ENCODE results near the gene LUC7L3.

DNA sequence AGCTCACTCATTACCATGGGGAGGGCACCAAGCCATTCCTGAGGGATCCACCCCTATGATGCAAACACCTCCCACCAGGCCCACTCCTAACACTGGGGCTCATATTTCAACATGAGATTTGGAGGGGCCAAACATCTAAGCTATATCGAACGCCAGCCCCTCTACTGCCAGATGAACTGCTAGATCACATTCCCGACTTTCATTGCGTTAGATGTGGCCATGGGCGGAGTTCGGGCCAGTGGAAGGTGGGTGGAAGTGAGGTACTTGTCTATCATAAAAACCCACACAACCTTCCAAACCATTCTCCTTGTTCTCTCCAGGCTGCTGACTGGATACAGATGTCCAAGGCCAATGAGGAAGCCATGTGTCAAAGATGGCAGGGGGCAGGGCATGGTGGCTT is 75.0 kb downstream of the LUC7L3 start:
- no peak for TF ChIP-seq POLR2A (IDR thresholded peaks at IDR 0.05)
- TF ChIP-seq, protein P1, sequence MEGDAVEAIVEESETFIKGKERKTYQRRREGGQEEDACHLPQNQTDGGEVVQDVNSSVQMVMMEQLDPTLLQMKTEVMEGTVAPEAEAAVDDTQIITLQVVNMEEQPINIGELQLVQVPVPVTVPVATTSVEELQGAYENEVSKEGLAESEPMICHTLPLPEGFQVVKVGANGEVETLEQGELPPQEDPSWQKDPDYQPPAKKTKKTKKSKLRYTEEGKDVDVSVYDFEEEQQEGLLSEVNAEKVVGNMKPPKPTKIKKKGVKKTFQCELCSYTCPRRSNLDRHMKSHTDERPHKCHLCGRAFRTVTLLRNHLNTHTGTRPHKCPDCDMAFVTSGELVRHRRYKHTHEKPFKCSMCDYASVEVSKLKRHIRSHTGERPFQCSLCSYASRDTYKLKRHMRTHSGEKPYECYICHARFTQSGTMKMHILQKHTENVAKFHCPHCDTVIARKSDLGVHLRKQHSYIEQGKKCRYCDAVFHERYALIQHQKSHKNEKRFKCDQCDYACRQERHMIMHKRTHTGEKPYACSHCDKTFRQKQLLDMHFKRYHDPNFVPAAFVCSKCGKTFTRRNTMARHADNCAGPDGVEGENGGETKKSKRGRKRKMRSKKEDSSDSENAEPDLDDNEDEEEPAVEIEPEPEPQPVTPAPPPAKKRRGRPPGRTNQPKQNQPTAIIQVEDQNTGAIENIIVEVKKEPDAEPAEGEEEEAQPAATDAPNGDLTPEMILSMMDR (IDR thresholded peaks at IDR 0.05): no peak

All from thyroid gland (tissue), 4 donors.